Lower lobe of right lung (tissue), 2 donors: ENCODE measurements around the gene MICU2. TPM values are rescaled to one million over a fixed set of nuclear protein-coding genes. Genes with fewer than 3 reads are reported as not detected.

Source experiments
- ATAC-seq, 2 donors: fragments of 200-7000 bp; cut with Tn5 transposase; one replicate each; pipeline ENCODE4 v1.9.1; 2020 to 2022; ENCODE audit warnings: mild to moderate bottlenecking in 2 of 2, moderate library complexity in 2 of 2
- DNase-seq: peaks from one replicate; pipeline ENCODE4 v3.0.0-alpha.2; 2020
- H3K27ac ChIP-seq: fragments of 200-600 bp; one replicate; pipeline ENCODE4 v1.8.0; 2022
- H3K27me3 ChIP-seq: fragments of 200-600 bp; one replicate; pipeline ENCODE4 v1.8.0; 2022; ENCODE audit warnings: low read depth
- H3K36me3 ChIP-seq: fragments of 200-600 bp; one replicate; pipeline ENCODE4 v1.8.0; 2022; ENCODE audit warnings: mild to moderate bottlenecking
- H3K4me1 ChIP-seq: fragments of 200-600 bp; one replicate; pipeline ENCODE4 v1.8.0; 2022
- H3K4me3 ChIP-seq: fragments of 200-600 bp; one replicate; pipeline ENCODE4 v1.8.0; 2022; ENCODE audit warnings: mild to moderate bottlenecking
- H3K9me3 ChIP-seq: fragments of 200-600 bp; one replicate; pipeline ENCODE4 v1.8.0; 2022
- intact Hi-C: fragments of 100-400 bp; cut with DNase I; formaldehyde crosslinking; loops from one replicate; pipeline ENCODE4 v1.11.0; 2022
- total RNA-seq: library from RNA; stranded (reverse); fragmentation: NEBNext Ultra II Directional; extraction: Animal tissue kit (Norgen Biotek cat#: 25700); gene quantifications from one replicate; pipeline ENCODE4 v1.2.1, GENCODE V29; 2021
- TF ChIP-seq, protein P1 (sequence below): fragments of 200-600 bp; IDR thresholded peaks from one replicate; pipeline ENCODE4 v1.8.0; 2022; ENCODE audit warnings: antibody characterized with exemption, mild to moderate bottlenecking
- donor health status: DM: no; HTN: yes; CAD: no; lungs with severe emphysema.

MICU2 gene
- total RNA-seq, 1 donor from 2014 or later: 34.8 TPM

- ATAC-seq: no peak
- H3K36me3 ChIP-seq: no peaks in the 10 kb centered on the region
- intact Hi-C loops: no loop called here
Observed at GRCh38 chr13:21544515-21544914, 59.5 kb downstream of the MICU2 start.

DNA sequence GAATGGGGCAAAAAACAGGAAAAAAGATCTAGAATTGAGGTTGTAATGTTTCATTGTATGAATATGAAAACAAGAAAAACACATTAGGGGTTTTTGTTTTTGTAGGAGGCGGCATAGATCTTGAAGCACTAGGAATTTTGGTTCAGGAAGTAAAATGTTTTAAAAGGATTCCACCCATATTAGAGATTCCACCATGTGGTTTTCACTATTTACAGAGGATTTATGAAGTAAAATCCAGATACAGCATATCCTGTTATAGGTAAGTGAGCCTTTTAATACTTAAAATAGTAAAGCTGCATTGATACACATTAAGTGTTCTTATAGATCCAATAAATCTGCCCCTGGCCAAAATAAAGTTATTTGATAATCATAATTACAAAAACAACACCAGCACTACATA, 61.4 kb downstream of the MICU2 start:
- peaks cover 14% of the 10 kb centered on the region for H3K36me3 ChIP-seq
- H3K9me3 ChIP-seq: no peaks in the 10 kb centered on the region
- peaks cover 7% of the 10 kb centered on the region for H3K4me1 ChIP-seq
- no peak for DNase-seq
- intact Hi-C loops: no loop called here
- TF ChIP-seq, protein P1, sequence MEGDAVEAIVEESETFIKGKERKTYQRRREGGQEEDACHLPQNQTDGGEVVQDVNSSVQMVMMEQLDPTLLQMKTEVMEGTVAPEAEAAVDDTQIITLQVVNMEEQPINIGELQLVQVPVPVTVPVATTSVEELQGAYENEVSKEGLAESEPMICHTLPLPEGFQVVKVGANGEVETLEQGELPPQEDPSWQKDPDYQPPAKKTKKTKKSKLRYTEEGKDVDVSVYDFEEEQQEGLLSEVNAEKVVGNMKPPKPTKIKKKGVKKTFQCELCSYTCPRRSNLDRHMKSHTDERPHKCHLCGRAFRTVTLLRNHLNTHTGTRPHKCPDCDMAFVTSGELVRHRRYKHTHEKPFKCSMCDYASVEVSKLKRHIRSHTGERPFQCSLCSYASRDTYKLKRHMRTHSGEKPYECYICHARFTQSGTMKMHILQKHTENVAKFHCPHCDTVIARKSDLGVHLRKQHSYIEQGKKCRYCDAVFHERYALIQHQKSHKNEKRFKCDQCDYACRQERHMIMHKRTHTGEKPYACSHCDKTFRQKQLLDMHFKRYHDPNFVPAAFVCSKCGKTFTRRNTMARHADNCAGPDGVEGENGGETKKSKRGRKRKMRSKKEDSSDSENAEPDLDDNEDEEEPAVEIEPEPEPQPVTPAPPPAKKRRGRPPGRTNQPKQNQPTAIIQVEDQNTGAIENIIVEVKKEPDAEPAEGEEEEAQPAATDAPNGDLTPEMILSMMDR: no peak
- H3K27ac ChIP-seq: no peak overlapping the region
- H3K27me3 ChIP-seq: no peaks in the 10 kb centered on the region
- no peak overlapping the region for H3K4me3 ChIP-seq
- no peak for ATAC-seq

More at GRCh38 chr13:21544515-21544914, 59.5 kb downstream of the MICU2 start:
- Histone ChIP-seq H3K27ac (no peak overlapping the region), H3K4me1 (peaks cover 7% of the 10 kb centered on the region), H3K27me3 (no peaks in the 10 kb centered on the region), H3K9me3 (no peaks in the 10 kb centered on the region), H3K4me3 (no peak overlapping the region)
- TF ChIP-seq, protein P1: no peak
- no peak for DNase-seq

- TF ChIP-seq, protein P1: no peak
- intact Hi-C loops: no loop called here
- Histone ChIP-seq H3K4me3 (no peak overlapping the region), H3K27me3 (no peaks in the 10 kb centered on the region), H3K27ac (no peak overlapping the region), H3K36me3 (peaks cover 16% of the 10 kb centered on the region), H3K9me3 (no peaks in the 10 kb centered on the region), H3K4me1 (peaks cover 7% of the 10 kb centered on the region)
- DNase-seq: no peak
- ATAC-seq: no peak
Observed at GRCh38 chr13:21541980-21542379, 62.0 kb downstream of the MICU2 start.

- DNase-seq (no peak), ATAC-seq (peak in 1 of 2 donors; percentile 37)
- TF ChIP-seq, protein P1: no peak
- intact Hi-C loops: no loop called here
- Histone ChIP-seq H3K27me3 (no peaks in the 10 kb centered on the region), H3K4me1 (peaks cover 7% of the 10 kb centered on the region), H3K4me3 (no peak overlapping the region), H3K27ac (no peak overlapping the region), H3K36me3 (peaks cover 22% of the 10 kb centered on the region), H3K9me3 (no peaks in the 10 kb centered on the region)
Observed at GRCh38 chr13:21541271-21541670, 62.7 kb downstream of the MICU2 start.

GRCh38 chr13:21539687-21540086, 64.3 kb downstream of the MICU2 start:
- Histone ChIP-seq H3K27me3 (no peaks in the 10 kb centered on the region), H3K27ac (no peak overlapping the region), H3K9me3 (no peaks in the 10 kb centered on the region), H3K4me1 (peaks cover 7% of the 10 kb centered on the region), H3K4me3 (no peak overlapping the region), H3K36me3 (peaks cover 25% of the 10 kb centered on the region)
- no peak for ATAC-seq
- no peak for DNase-seq
- TF ChIP-seq, protein P1: no peak
- intact Hi-C loops: no loop called here

GRCh38 chr13:21538753-21539152, 65.2 kb downstream of the MICU2 start:
- intact Hi-C loops: no loop called here
- Histone ChIP-seq H3K27me3 (no peaks in the 10 kb centered on the region), H3K27ac (no peak overlapping the region), H3K4me1 (peaks cover 7% of the 10 kb centered on the region), H3K9me3 (no peaks in the 10 kb centered on the region), H3K36me3 (peaks cover 25% of the 10 kb centered on the region), H3K4me3 (no peak overlapping the region)
- ATAC-seq (no peak), DNase-seq (no peak)
- TF ChIP-seq, protein P1: no peak
